WERI-Rb-1 (cell line): ENCODE data around the gene ZNF768.
A peak's percentile ranks its signal among the peaks of the same experiment; 100 is the strongest.
"Not testable (repeated sequence)": the region's sequence is repeated elsewhere in the genome, so short reads cannot be mapped to it uniquely, and the experiment has no call there.

ENCODE experiments used
- DNase-seq: peaks from one replicate; pipeline ENCODE4 v3.0.0-alpha.2; 2020
- H3K27ac ChIP-seq: fragments of 250-450 bp; sonication (Bioruptor Pico); 2 replicates; pipeline ENCODE4 v1.5.1; 2020; ENCODE audit warnings: mild to moderate bottlenecking, moderate library complexity
- H3K27me3 ChIP-seq: fragments of 250-450 bp; sonication (Bioruptor Pico); 2 replicates; pipeline ENCODE4 v1.5.1; 2021; ENCODE audit warnings: mild to moderate bottlenecking, low read depth, moderate library complexity; ENCODE audit not compliant: insufficient read depth, severe bottlenecking
- H3K36me3 ChIP-seq: fragments of 250-450 bp; sonication (Bioruptor Pico); 2 replicates; pipeline ENCODE4 v1.5.1; 2020; ENCODE audit warnings: mild to moderate bottlenecking, moderate library complexity
- H3K4me3 ChIP-seq: 2 replicates; pipeline ENCODE4 v1.5.1; 2011; ENCODE audit warnings: low read depth, mild to moderate bottlenecking, control low read depth, low read length
- H3K9me3 ChIP-seq: fragments of 250-450 bp; sonication (Bioruptor Pico); 2 replicates; pipeline ENCODE4 v1.5.1; 2021; ENCODE audit warnings: mild to moderate bottlenecking, moderate library complexity; ENCODE audit not compliant: severe bottlenecking
- TF ChIP-seq, protein P1 (sequence below): IDR thresholded peaks from 2 replicates; pipeline ENCODE4 v1.5.1; 2011; ENCODE audit warnings: low read depth, mild to moderate bottlenecking, control low read depth, inconsistent platforms, low read length

Gene ZNF768

DNA sequence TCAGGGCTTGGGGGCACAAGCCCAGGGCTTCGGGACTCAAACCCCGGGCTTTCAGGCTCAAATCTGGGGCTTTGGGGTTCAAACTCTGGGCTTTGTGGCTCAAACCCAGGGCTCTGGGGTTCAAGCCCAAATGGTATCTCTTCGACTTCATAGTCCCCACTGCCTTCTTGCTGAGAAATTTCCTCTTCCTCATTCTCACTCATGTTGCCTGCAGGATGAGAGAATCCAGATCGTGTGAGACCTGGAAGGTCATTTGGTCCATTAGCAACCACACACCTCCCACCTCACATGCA is 576 bp downstream of the ZNF768 start:
- Histone ChIP-seq H3K36me3 (peaks cover 16% of the 10 kb centered on the region), H3K4me3 (peak overlapping the region; percentile 58), H3K27me3 (no peaks in the 10 kb centered on the region), H3K27ac (peak overlapping the region; percentile 98), H3K9me3 (no peaks in the 10 kb centered on the region)
- no peak for DNase-seq
- TF ChIP-seq, protein P1, sequence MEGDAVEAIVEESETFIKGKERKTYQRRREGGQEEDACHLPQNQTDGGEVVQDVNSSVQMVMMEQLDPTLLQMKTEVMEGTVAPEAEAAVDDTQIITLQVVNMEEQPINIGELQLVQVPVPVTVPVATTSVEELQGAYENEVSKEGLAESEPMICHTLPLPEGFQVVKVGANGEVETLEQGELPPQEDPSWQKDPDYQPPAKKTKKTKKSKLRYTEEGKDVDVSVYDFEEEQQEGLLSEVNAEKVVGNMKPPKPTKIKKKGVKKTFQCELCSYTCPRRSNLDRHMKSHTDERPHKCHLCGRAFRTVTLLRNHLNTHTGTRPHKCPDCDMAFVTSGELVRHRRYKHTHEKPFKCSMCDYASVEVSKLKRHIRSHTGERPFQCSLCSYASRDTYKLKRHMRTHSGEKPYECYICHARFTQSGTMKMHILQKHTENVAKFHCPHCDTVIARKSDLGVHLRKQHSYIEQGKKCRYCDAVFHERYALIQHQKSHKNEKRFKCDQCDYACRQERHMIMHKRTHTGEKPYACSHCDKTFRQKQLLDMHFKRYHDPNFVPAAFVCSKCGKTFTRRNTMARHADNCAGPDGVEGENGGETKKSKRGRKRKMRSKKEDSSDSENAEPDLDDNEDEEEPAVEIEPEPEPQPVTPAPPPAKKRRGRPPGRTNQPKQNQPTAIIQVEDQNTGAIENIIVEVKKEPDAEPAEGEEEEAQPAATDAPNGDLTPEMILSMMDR = no peak

DNA sequence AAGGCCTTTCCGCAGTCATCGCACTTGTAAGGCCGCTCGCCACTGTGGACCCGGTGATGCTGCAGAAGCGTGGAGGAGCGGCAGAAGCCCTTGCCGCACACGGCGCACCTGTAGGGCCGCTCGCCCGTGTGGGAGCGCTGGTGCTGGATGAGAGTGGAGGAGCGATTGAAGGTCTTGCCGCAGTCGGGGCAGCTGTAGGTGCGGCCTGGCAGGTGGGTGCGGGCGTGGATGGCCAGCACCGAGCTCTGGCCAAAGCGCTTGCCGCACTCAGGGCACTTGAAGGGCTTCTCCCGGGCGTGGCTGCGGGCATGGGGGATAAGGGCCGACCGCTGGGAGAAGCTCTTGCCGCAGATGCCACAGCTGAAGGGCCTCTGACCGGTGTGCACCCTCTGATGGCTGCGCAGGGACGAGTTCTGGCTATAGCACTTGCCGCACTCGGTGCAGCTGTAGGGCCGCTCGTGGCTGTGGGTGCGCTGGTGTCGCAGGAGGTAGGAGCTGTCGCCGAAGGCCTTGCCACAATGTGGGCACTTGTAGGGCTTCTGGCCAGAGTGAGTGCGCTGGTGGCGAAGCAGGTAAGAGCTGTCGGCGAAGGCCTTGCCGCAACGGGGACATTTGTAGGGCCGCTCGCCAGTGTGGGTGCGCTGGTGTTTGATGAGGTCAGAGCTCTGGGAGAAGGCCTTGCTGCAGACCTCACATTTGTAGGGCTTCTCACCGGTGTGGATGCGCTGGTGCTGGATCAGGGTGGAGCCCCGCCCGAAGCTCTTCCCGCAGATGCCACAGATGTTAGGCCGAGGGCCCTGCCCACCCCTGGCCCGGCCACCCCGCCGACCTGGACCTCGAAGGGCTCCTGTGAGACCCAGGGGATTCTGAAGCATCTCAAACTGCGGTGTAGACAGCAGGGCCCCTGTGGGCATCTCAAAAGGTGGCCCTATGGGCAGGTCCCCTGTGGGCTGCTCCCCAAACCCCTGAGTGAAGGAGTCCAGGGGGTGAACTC is 1.5 kb downstream of the ZNF768 start:
- Histone ChIP-seq H3K27ac (no peak overlapping the region), H3K27me3 (no peaks in the 10 kb centered on the region), H3K9me3 (no peaks in the 10 kb centered on the region), H3K4me3 (no peak overlapping the region), H3K36me3 (peaks cover 12% of the 10 kb centered on the region)
- DNase-seq = no peak
- TF ChIP-seq, protein P1 = no peak

DNA sequence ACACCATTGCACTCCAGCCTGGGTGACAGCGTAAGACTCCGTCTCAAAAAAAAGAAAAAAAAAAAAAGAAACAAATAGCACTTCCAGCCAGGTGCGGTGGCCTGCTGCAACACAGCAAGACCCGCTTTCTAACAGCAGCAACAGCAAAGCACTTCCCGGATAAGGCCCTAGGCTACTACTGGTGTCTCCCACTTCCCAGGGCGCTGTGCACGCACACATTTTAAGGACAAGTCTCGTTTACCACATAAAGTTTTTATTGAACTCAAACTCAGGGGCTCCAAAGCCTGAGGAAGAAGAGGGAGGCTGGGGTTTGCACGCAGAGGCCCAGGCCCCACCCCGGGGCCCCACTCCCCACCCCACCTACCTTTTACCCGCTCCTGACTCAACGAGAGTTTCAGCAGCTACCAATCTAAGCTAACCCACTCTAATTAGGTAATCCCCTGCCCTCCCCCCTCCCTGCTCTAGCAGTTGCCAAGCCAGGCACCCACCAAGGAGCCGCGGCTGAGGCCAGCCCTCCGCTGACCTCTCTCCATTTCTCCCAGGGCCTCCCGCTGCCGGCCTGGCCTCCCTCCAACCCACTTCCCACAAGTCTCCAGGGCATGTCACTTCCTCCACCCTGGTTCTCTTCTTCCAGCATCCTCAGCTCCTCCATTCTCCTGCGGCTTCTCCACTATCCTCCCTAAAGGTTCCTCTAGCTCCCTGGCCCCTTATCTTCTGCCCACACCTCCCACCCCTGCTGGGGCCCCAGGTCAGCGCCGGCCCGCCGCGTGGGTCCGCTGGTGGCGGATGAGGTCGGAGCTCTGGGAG is 2.4 kb downstream of the ZNF768 start:
- TF ChIP-seq, protein P1 = no peak
- Histone ChIP-seq H3K36me3 (peaks cover 12% of the 10 kb centered on the region), H3K27ac (no peak overlapping the region), H3K9me3 (no peaks in the 10 kb centered on the region), H3K4me3 (no peak overlapping the region), H3K27me3 (no peaks in the 10 kb centered on the region)
- no peak for DNase-seq

DNA sequence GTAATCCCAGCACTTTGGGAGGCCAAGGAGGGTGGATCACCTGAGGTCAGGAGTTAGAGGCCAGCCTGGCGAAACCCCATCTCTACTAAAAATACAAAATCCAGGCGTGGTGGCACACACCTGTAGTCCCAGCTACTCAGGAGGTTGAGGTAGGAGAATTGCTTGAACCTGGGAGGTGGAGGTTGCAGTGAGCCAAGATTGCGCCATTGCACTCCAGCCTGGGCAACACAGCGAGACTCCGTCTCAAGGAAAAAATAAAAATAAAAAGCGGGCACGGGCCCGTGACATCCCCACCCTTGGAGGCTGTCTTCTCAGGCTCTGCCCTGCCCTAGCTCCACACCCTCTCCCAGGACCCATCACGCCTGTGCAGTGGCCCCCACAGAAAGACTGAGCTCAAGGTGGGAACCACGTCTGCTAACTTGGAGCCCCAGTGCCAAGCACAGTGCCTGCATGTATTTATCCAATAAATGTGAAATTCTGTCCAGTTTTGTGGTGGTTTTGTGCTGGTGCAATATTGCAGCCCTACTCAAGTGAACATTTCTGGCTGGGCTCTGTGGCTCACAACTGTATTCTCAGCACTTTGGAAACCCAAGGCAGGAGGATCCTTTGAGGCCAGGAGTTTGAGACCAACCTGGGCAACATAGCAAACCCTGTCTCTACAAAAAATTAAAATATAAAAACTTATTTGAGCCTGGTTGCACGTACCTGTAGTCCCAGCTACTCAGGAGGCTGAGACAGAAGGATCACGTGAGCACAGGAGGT is 3.5 kb downstream of the ZNF768 start:
- not testable (repeated sequence) for H3K9me3 ChIP-seq, H3K4me3 ChIP-seq, H3K27me3 ChIP-seq, H3K27ac ChIP-seq, DNase-seq
- H3K36me3 ChIP-seq = peaks cover 12% of the 10 kb centered on the region

DNA sequence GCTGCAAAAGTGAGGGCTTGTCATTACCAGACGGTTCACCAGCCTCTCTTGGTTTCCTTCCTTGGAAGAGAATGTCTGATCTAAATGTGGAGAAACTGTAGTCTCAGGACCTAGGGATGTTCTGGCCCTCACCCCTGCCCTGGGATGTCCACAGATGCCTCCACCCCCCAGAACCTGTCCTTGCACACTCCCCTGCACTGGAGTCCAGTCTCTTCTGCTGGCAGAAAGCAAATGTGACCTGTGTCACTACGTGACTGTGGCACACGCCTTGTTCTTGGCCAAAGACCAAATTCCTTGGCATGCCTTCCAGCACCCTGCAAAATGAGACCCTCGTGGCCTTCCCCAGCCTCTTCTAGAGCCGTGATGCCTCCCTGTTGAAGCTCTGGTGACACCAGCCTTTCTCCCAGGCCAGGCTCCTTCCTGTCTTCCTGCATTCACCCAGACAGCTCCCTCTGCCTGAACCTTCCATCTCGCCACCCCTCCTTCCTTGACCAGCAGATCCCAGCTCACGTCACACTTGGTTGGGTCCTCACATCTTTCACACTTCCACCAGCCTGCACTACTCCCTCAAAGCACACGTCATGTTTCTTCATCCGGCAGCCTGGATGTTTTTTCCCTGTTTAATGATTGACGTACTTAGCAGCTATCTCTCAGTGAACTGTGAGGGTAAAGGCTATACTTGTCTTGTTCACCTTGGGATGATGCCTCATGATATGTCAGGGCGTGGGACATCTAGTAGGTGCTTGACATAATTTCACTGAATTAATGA is 4.3 kb downstream of the ZNF768 start:
- H3K36me3 ChIP-seq = peaks cover 12% of the 10 kb centered on the region
- no peaks in the 10 kb centered on the region for H3K27me3 ChIP-seq
- no peak for DNase-seq
- TF ChIP-seq, protein P1 = no peak
- H3K27ac ChIP-seq = no peak overlapping the region
- no peaks in the 10 kb centered on the region for H3K9me3 ChIP-seq
- no peak overlapping the region for H3K4me3 ChIP-seq
